Kidney epithelial cell (primary cell): ENCODE results near the gene RHBDD1. TPM values are rescaled to one million over a fixed set of nuclear protein-coding genes. Genes with fewer than 3 reads are reported as not detected.

ENCODE experiments used
- DNase-seq: peaks from one replicate; pipeline ENCODE4 v3.0.0-alpha.2; 2010; ENCODE audit warnings: low read depth
- H3K27me3 ChIP-seq: 2 replicates; pipeline ENCODE4 v1.6.0; 2011; ENCODE audit warnings: low read length; ENCODE audit not compliant: control insufficient read depth, insufficient read depth
- H3K36me3 ChIP-seq: 2 replicates; pipeline ENCODE4 v1.5.1; 2011; ENCODE audit warnings: low read length; ENCODE audit not compliant: control insufficient read depth, insufficient read depth
- H3K4me3 ChIP-seq: 2 replicates; pipeline ENCODE4 v1.5.1; 2011; ENCODE audit warnings: low read depth, mild to moderate bottlenecking, control low read depth, low read length
- total RNA-seq: library from RNA; depleted of rRNA; stranded (reverse); fragments of >200 nt; gene quantifications from 2 replicates; pipeline ENCODE4 v1.2.3, GENCODE V29; 2015
- TF ChIP-seq, protein P1 (sequence below): IDR thresholded peaks from 2 replicates; pipeline ENCODE4 v1.5.1; 2011; ENCODE audit warnings: mild to moderate bottlenecking, moderate library complexity, low read length, control low read depth, inconsistent platforms; ENCODE audit not compliant: insufficient read depth, poor library complexity, severe bottlenecking

Gene RHBDD1
- total RNA-seq, 1 donor from 2014 or later, result 23.7 TPM

DNA sequence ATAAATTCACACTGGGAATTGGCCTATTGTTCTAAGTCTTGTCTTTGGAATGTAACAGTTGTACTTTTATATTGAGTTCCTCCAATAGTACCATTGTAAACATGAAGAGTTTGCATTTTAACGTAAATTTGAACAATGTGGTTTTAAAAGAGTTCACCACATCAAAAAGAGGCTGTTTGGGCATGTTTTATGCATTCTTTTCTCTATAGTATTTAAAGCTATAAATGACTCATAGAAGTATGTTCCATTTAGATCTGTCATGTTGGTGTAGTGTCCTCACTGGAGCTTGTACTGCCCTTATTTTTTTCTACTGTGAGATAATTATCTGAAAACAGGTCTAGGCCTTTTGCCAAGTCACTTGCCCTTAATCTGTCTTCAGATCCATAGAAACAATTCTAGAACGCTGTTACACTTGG is 141.9 kb downstream of the RHBDD1 start:
- TF ChIP-seq, protein P1, sequence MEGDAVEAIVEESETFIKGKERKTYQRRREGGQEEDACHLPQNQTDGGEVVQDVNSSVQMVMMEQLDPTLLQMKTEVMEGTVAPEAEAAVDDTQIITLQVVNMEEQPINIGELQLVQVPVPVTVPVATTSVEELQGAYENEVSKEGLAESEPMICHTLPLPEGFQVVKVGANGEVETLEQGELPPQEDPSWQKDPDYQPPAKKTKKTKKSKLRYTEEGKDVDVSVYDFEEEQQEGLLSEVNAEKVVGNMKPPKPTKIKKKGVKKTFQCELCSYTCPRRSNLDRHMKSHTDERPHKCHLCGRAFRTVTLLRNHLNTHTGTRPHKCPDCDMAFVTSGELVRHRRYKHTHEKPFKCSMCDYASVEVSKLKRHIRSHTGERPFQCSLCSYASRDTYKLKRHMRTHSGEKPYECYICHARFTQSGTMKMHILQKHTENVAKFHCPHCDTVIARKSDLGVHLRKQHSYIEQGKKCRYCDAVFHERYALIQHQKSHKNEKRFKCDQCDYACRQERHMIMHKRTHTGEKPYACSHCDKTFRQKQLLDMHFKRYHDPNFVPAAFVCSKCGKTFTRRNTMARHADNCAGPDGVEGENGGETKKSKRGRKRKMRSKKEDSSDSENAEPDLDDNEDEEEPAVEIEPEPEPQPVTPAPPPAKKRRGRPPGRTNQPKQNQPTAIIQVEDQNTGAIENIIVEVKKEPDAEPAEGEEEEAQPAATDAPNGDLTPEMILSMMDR, result no peak

DNA sequence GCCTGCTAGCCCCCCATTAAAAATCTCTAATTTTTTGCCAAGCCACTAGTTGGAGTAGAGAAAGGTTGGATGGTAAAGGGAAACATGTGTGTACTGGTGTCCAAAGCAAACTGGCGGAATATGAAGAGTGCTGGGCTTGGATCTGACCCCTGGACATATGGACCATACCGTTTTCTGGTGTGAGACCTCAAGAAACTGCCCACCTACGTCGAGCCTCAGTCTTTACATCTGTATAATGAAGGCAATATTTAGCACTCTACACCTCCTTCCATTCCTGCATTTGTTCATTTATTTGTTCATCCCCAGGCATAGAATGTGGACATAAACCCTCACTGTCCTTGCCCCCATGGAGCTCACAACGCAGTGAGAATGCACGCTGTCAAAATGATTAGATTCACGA is 142.4 kb downstream of the RHBDD1 start:
- no peak for DNase-seq
- no peaks in the 10 kb centered on the region for H3K27me3 ChIP-seq
- no peak overlapping the region for H3K4me3 ChIP-seq
- TF ChIP-seq, protein P1, result no peak
- no peaks in the 10 kb centered on the region for H3K36me3 ChIP-seq

More for the DNA sequence above, 141.9 kb downstream of the RHBDD1 start:
- DNase-seq, result peak; percentile 28
- H3K27me3 ChIP-seq, result no peaks in the 10 kb centered on the region
- no peaks in the 10 kb centered on the region for H3K36me3 ChIP-seq
- H3K4me3 ChIP-seq, result no peak overlapping the region

DNA sequence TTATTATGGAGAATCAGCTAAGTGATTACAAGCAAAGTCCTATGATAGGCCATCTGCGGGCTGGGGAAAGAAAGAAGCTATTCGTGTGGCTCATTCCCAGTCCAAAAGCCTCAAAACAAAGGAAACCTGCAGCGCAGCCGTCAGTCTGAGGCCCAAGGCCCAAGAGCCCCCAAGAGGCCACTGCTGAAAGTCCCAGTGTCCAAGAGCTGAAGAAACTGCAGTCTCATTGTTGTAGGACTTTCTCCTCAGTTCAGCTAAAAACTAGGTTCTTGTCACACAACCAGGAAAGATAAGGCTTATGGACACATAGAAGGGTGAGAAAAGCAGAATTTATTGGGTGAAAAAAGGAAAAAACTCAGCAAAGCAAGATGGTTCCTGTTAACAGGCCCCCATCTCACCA is 143.2 kb downstream of the RHBDD1 start:
- TF ChIP-seq, protein P1, result no peak
- no peaks in the 10 kb centered on the region for H3K36me3 ChIP-seq
- H3K4me3 ChIP-seq, result no peak overlapping the region
- H3K27me3 ChIP-seq, result no peaks in the 10 kb centered on the region
- DNase-seq, result no peak

DNA sequence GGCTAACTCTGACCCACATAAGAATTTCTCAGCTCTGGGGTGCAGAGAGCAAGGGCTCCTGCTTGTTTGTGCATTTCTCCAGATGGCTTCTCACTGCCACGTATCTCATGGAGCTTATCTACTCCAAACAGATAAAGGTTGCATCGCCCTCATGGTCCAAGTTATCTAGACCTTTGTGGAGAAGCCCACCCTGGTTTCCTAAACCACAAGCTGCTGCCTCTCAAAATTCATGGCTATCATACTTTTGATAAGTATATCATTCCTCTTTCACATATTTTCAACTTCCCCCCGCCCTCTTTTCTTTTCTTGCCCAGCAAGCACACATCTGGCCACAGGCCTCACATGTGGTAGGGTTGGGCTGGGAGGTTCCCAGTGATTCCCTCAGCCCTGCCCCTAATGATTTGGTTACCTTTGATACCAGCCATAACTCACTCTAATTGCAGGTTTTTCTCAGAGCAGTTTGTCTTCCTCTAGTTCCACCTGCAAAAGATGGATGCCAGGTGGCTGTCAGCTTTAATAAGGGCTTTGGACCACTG is 146.0 kb downstream of the RHBDD1 start:
- Histone ChIP-seq H3K27me3 (no peaks in the 10 kb centered on the region), H3K36me3 (no peaks in the 10 kb centered on the region), H3K4me3 (no peak overlapping the region)
- TF ChIP-seq, protein P1, result no peak
- no peak for DNase-seq

DNA sequence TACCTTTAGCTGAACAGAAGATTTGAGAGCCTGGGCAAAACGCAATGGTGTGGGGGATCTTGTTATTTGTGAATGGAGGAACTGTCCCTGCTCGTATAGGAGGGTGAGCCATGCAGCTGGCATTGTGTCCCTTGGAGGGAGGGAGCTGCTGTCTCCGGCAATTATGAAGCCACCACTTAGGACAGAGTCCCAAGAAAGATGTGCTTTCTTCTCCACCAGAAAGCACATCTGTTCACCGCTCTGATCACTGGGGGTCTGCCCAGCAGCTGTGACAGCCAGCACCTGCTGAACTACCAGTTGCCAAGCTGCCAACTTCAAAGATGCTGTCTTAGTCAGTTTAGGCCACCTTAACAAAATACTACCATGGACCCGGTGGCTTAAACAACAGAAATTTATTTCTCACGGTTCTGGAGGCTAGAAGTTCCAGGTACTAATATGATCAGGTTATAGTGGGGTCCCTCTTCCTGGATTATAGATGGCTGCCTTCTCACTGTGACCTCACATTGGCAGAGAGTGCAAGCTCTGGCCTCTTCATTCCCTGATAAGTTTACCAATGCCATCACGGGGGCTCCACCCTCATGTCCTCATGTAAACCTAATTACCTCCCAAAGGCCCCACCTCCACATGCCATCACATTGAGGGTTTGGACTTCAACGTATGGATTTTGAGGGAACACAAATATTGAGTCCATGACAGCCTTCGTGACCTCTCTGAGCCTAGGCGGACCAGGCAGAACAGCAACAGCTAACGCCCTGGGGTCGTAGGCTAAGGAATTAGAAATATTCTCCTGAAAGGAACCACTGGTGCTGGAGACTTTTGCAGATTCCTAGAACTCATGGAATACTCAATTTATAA is 148.3 kb downstream of the RHBDD1 start:
- DNase-seq, result no peak
- Histone ChIP-seq H3K4me3 (no peak overlapping the region), H3K27me3 (no peaks in the 10 kb centered on the region), H3K36me3 (no peaks in the 10 kb centered on the region)
- TF ChIP-seq, protein P1, result no peak
